LNCAP (cell line): ENCODE measurements around the gene TRH.

Experiments
- CTCF ChIP-seq: fragments of 450-650 bp; IDR thresholded peaks from 2 replicates; pipeline ENCODE4 v1.5.1; 2017; ENCODE audit warnings: mild to moderate bottlenecking

Gene TRH

GRCh38 chr3:129938140-129938930, 36.2 kb upstream of the TRH start:
- no peak for TF ChIP-seq CTCF

GRCh38 chr3:129940086-129940485, 34.4 kb upstream of the TRH start:
- TF ChIP-seq CTCF, result no peak

GRCh38 chr3:129942296-129942695, 32.2 kb upstream of the TRH start:
- TF ChIP-seq CTCF, result peak; percentile 76

GRCh38 chr3:129943020-129943419, 31.5 kb upstream of the TRH start:
- TF ChIP-seq CTCF, result no peak

- no peak for TF ChIP-seq CTCF
Measured at GRCh38 chr3:129944709-129945108, 29.8 kb upstream of the TRH start.

GRCh38 chr3:129947538-129948240, 26.8 kb upstream of the TRH start:
- no peak for TF ChIP-seq CTCF

GRCh38 chr3:129950318-129951046, 24.0 kb upstream of the TRH start:
- TF ChIP-seq CTCF, result no peak
